Measurements from ENCODE around the gene HS3ST5.

HS3ST5 gene

GRCh38 chr6:114202389-114202788 lies 140.4 kb downstream of the HS3ST5 start:
- no peak for DNase-seq (ENCODE audit: low read depth)
- TF ChIP-seq CTCF (conservative IDR thresholded peaks at IDR 0.05; ENCODE audit: low read length): no peak
- no peak overlapping the region for H3K4me3 ChIP-seq (ENCODE audit: low read length)

GRCh38 chr6:114200891-114201290 lies 141.9 kb downstream of the HS3ST5 start:
- H3K4me3 ChIP-seq (ENCODE audit: low read length): no peak overlapping the region
- TF ChIP-seq CTCF (conservative IDR thresholded peaks at IDR 0.05; ENCODE audit: low read length): no peak
- DNase-seq (ENCODE audit: low read depth): no peak

GRCh38 chr6:114195631-114196403 lies 147.0 kb downstream of the HS3ST5 start:
- no peak overlapping the region for H3K4me3 ChIP-seq (ENCODE audit: low read length)
- TF ChIP-seq CTCF (conservative IDR thresholded peaks at IDR 0.05; ENCODE audit: low read length): no peak
- no peak for DNase-seq (ENCODE audit: low read depth)

- no peak for DNase-seq (ENCODE audit: low read depth)
- H3K4me3 ChIP-seq (ENCODE audit: low read length): no peak overlapping the region
- no peak for TF ChIP-seq CTCF (conservative IDR thresholded peaks at IDR 0.05; ENCODE audit: low read length)
Observed at GRCh38 chr6:114195027-114195365, 147.8 kb downstream of the HS3ST5 start.

GRCh38 chr6:114194362-114195026 lies 148.3 kb downstream of the HS3ST5 start:
- H3K4me3 ChIP-seq (ENCODE audit: low read length): no peak overlapping the region
- peak; percentile 25 for DNase-seq (ENCODE audit: low read depth)
- no peak for TF ChIP-seq CTCF (conservative IDR thresholded peaks at IDR 0.05; ENCODE audit: low read length)

- TF ChIP-seq CTCF (conservative IDR thresholded peaks at IDR 0.05; ENCODE audit: low read length): no peak
Observed at GRCh38 chr6:114187563-114187962, 155.3 kb downstream of the HS3ST5 start.

GRCh38 chr6:114181664-114182063 lies 161.2 kb downstream of the HS3ST5 start:
- TF ChIP-seq CTCF (conservative IDR thresholded peaks at IDR 0.05; ENCODE audit: low read length): no peak
- no peak overlapping the region for H3K4me3 ChIP-seq (ENCODE audit: low read length)
- DNase-seq (ENCODE audit: low read depth): no peak

More at GRCh38 chr6:114187563-114187962, 155.3 kb downstream of the HS3ST5 start:
- DNase-seq (ENCODE audit: low read depth): no peak
- H3K4me3 ChIP-seq (ENCODE audit: low read length): no peak overlapping the region
